ENCODE results near the gene SH2D5.

The SH2D5 gene

GRCh38 chr1:20715406-20715805 is 17.1 kb downstream of the SH2D5 start:
- no peak overlapping the region for H3K27ac Mint-ChIP-seq
- intact Hi-C loops (cut with micrococcal nuclease) = no loop called here
- H3K36me3 Mint-ChIP-seq (ENCODE audit: low read depth) = no peaks in the 10 kb centered on the region
- no peaks in the 10 kb centered on the region for H3K4me1 Mint-ChIP-seq (ENCODE audit: low read depth)
- H3K4me3 Mint-ChIP-seq = no peak overlapping the region
- H3K9me3 Mint-ChIP-seq = no peaks in the 10 kb centered on the region
- peaks cover 48% of the 10 kb centered on the region for H3K27me3 Mint-ChIP-seq

- H3K27me3 Mint-ChIP-seq = peaks cover 32% of the 10 kb centered on the region
- H3K9me3 Mint-ChIP-seq = no peaks in the 10 kb centered on the region
- no peak overlapping the region for H3K27ac Mint-ChIP-seq
- H3K36me3 Mint-ChIP-seq (ENCODE audit: low read depth) = no peaks in the 10 kb centered on the region
- intact Hi-C loops (cut with micrococcal nuclease) = no loop called here
- no peaks in the 10 kb centered on the region for H3K4me1 Mint-ChIP-seq (ENCODE audit: low read depth)
- H3K4me3 Mint-ChIP-seq = no peak overlapping the region
Measured at GRCh38 chr1:20713440-20713839, 19.1 kb downstream of the SH2D5 start.

GRCh38 chr1:20712215-20712577 is 20.3 kb downstream of the SH2D5 start:
- Mint-ChIP-seq H3K4me3 (no peak overlapping the region), H3K27me3 (peaks cover 27% of the 10 kb centered on the region)

GRCh38 chr1:20711285-20712214 is 21.0 kb downstream of the SH2D5 start:
- Mint-ChIP-seq H3K4me3 (no peak overlapping the region), H3K4me1 (ENCODE audit: low read depth) (no peaks in the 10 kb centered on the region), H3K9me3 (no peaks in the 10 kb centered on the region), H3K36me3 (ENCODE audit: low read depth) (no peaks in the 10 kb centered on the region), H3K27ac (no peak overlapping the region), H3K27me3 (peaks cover 23% of the 10 kb centered on the region)
- intact Hi-C loops (cut with micrococcal nuclease) = no loop called here

More at GRCh38 chr1:20712215-20712577, 20.3 kb downstream of the SH2D5 start:
- H3K36me3 Mint-ChIP-seq (ENCODE audit: low read depth) = no peaks in the 10 kb centered on the region
- intact Hi-C loops (cut with micrococcal nuclease) = no loop called here
- no peaks in the 10 kb centered on the region for H3K4me1 Mint-ChIP-seq (ENCODE audit: low read depth)
- H3K9me3 Mint-ChIP-seq = no peaks in the 10 kb centered on the region
- no peak overlapping the region for H3K27ac Mint-ChIP-seq

GRCh38 chr1:20710469-20711284 is 21.8 kb downstream of the SH2D5 start:
- no peaks in the 10 kb centered on the region for H3K36me3 Mint-ChIP-seq (ENCODE audit: low read depth)
- no peaks in the 10 kb centered on the region for H3K9me3 Mint-ChIP-seq
- H3K27ac Mint-ChIP-seq = no peak overlapping the region
- peaks cover 14% of the 10 kb centered on the region for H3K27me3 Mint-ChIP-seq
- H3K4me1 Mint-ChIP-seq (ENCODE audit: low read depth) = no peaks in the 10 kb centered on the region
- H3K4me3 Mint-ChIP-seq = no peak overlapping the region
- intact Hi-C loops (cut with micrococcal nuclease) = no loop called here

- intact Hi-C loops (cut with micrococcal nuclease) = no loop called here
- H3K27me3 Mint-ChIP-seq = peaks cover 9% of the 10 kb centered on the region
- H3K36me3 Mint-ChIP-seq (ENCODE audit: low read depth) = no peaks in the 10 kb centered on the region
Measured at GRCh38 chr1:20709868-20710267, 22.6 kb downstream of the SH2D5 start.

GRCh38 chr1:20708891-20709290 is 23.6 kb downstream of the SH2D5 start:
- intact Hi-C loops (cut with micrococcal nuclease) = no loop called here
- H3K36me3 Mint-ChIP-seq (ENCODE audit: low read depth) = no peaks in the 10 kb centered on the region
- H3K9me3 Mint-ChIP-seq = no peaks in the 10 kb centered on the region
- H3K4me3 Mint-ChIP-seq = no peak overlapping the region
- H3K4me1 Mint-ChIP-seq (ENCODE audit: low read depth) = no peaks in the 10 kb centered on the region
- H3K27ac Mint-ChIP-seq = no peak overlapping the region
- H3K27me3 Mint-ChIP-seq = peaks cover 9% of the 10 kb centered on the region

More at GRCh38 chr1:20709868-20710267, 22.6 kb downstream of the SH2D5 start:
- Mint-ChIP-seq H3K27ac (no peak overlapping the region), H3K9me3 (no peaks in the 10 kb centered on the region), H3K4me1 (ENCODE audit: low read depth) (no peaks in the 10 kb centered on the region), H3K4me3 (no peak overlapping the region)

GRCh38 chr1:20708057-20708456 is 24.4 kb downstream of the SH2D5 start:
- no peak overlapping the region for H3K4me3 Mint-ChIP-seq
- no peaks in the 10 kb centered on the region for H3K9me3 Mint-ChIP-seq
- H3K4me1 Mint-ChIP-seq (ENCODE audit: low read depth) = no peaks in the 10 kb centered on the region
- peaks cover 11% of the 10 kb centered on the region for H3K27me3 Mint-ChIP-seq
- intact Hi-C loops (cut with micrococcal nuclease) = no loop called here
- no peaks in the 10 kb centered on the region for H3K36me3 Mint-ChIP-seq (ENCODE audit: low read depth)
- no peak overlapping the region for H3K27ac Mint-ChIP-seq

- Mint-ChIP-seq H3K4me3 (no peak overlapping the region), H3K4me1 (ENCODE audit: low read depth) (no peaks in the 10 kb centered on the region), H3K27ac (no peak overlapping the region), H3K9me3 (no peaks in the 10 kb centered on the region), H3K27me3 (peaks cover 11% of the 10 kb centered on the region), H3K36me3 (ENCODE audit: low read depth) (no peaks in the 10 kb centered on the region)
- intact Hi-C loops (cut with micrococcal nuclease) = no loop called here
Measured at GRCh38 chr1:20706841-20707240, 25.7 kb downstream of the SH2D5 start.

- H3K4me3 Mint-ChIP-seq = no peak overlapping the region
- H3K4me1 Mint-ChIP-seq (ENCODE audit: low read depth) = no peaks in the 10 kb centered on the region
- H3K27me3 Mint-ChIP-seq = peaks cover 10% of the 10 kb centered on the region
- H3K36me3 Mint-ChIP-seq (ENCODE audit: low read depth) = no peaks in the 10 kb centered on the region
- no peaks in the 10 kb centered on the region for H3K9me3 Mint-ChIP-seq
- intact Hi-C loops (cut with micrococcal nuclease) = no loop called here
- no peak overlapping the region for H3K27ac Mint-ChIP-seq
Measured at GRCh38 chr1:20705203-20705755, 27.2 kb downstream of the SH2D5 start.

- Mint-ChIP-seq H3K36me3 (ENCODE audit: low read depth) (no peaks in the 10 kb centered on the region), H3K4me3 (no peak overlapping the region), H3K27me3 (peaks cover 10% of the 10 kb centered on the region), H3K4me1 (ENCODE audit: low read depth) (no peaks in the 10 kb centered on the region), H3K27ac (no peak overlapping the region), H3K9me3 (no peaks in the 10 kb centered on the region)
- intact Hi-C loops (cut with micrococcal nuclease) = no loop called here
Measured at GRCh38 chr1:20704390-20705202, 27.9 kb downstream of the SH2D5 start.

GRCh38 chr1:20703124-20703756 is 29.3 kb downstream of the SH2D5 start:
- peaks cover 4% of the 10 kb centered on the region for H3K27me3 Mint-ChIP-seq
- H3K4me1 Mint-ChIP-seq (ENCODE audit: low read depth) = no peaks in the 10 kb centered on the region
- intact Hi-C loops (cut with micrococcal nuclease) = no loop called here
- H3K9me3 Mint-ChIP-seq = no peaks in the 10 kb centered on the region
- no peaks in the 10 kb centered on the region for H3K36me3 Mint-ChIP-seq (ENCODE audit: low read depth)
- H3K4me3 Mint-ChIP-seq = no peak overlapping the region
- no peak overlapping the region for H3K27ac Mint-ChIP-seq

GRCh38 chr1:20702416-20702815 is 30.1 kb downstream of the SH2D5 start:
- Mint-ChIP-seq H3K27me3 (peaks cover 4% of the 10 kb centered on the region), H3K9me3 (no peaks in the 10 kb centered on the region), H3K4me1 (ENCODE audit: low read depth) (no peaks in the 10 kb centered on the region), H3K27ac (no peak overlapping the region), H3K4me3 (no peak overlapping the region), H3K36me3 (ENCODE audit: low read depth) (no peaks in the 10 kb centered on the region)
- intact Hi-C loops (cut with micrococcal nuclease) = no loop called here
